Myocyte (in vitro differentiated cells): Measurements from ENCODE around the gene ERGIC3. TPM values are rescaled to one million over a fixed set of nuclear protein-coding genes. Genes with fewer than 3 reads are reported as not detected.
A peak's percentile ranks its signal among the peaks of the same experiment; 100 is the strongest.
"Not testable (repeated sequence)": the region's sequence is repeated elsewhere in the genome, so short reads cannot be mapped to it uniquely, and the experiment has no call there.

Experiments used
- DNase-seq: peaks from one replicate; pipeline ENCODE4 v3.0.0-alpha.2; 2012; ENCODE audit warnings: low read depth
- total RNA-seq: library from RNA; depleted of rRNA; stranded (reverse); fragments of >200 nt; gene quantifications from 2 replicates; pipeline ENCODE4 v1.2.3, GENCODE V29; 2014

ERGIC3 gene
- total RNA-seq, 1 donor from 2014 or later = 210 TPM

GRCh38 chr20:35517767-35518166 is 24.1 kb upstream of the ERGIC3 start:
- DNase-seq = not testable (repeated sequence)

GRCh38 chr20:35518955-35519354 is 22.9 kb upstream of the ERGIC3 start:
- no peak for DNase-seq

- DNase-seq = peak; percentile 26
These were observed 18.5 kb upstream of the ERGIC3 start for GRCh38 chr20:35523298-35523888.

- DNase-seq = no peak
These were observed 16.2 kb upstream of the ERGIC3 start for GRCh38 chr20:35525639-35526038.

- no peak for DNase-seq
These were observed 14.6 kb upstream of the ERGIC3 start for GRCh38 chr20:35527122-35527769.

- no peak for DNase-seq
These were observed 12.3 kb upstream of the ERGIC3 start, which contains the start of gene C20orf173 for GRCh38 chr20:35529552-35529951. TSS of gene C20orf173 (minus strand) at chr20:35529652. CDS start at chr20:35529373, 279 bp downstream.

GRCh38 chr20:35539756-35540212 is 2.1 kb upstream of the ERGIC3 start:
- DNase-seq = no peak

GRCh38 chr20:35541118-35541782 is 628 bp upstream of the ERGIC3 start:
- no peak for DNase-seq

GRCh38 chr20:35542990-35543389 is 1.1 kb downstream of the ERGIC3 start:
- no peak for DNase-seq

GRCh38 chr20:35544436-35544835 is 2.6 kb downstream of the ERGIC3 start:
- no peak for DNase-seq

- peak; percentile 32 for DNase-seq
These were observed 3.1 kb downstream of the ERGIC3 start for GRCh38 chr20:35544941-35545340.

GRCh38 chr20:35546127-35546526 is 4.2 kb downstream of the ERGIC3 start:
- no peak for DNase-seq

GRCh38 chr20:35547329-35547728 is 5.5 kb downstream of the ERGIC3 start:
- DNase-seq = peak; percentile 46

- peak; percentile 5 for DNase-seq
These were observed 9.6 kb downstream of the ERGIC3 start for GRCh38 chr20:35551503-35551902.

- DNase-seq = no peak
These were observed 11.0 kb downstream of the ERGIC3 start for GRCh38 chr20:35552914-35553313.

GRCh38 chr20:35555461-35555860 is 13.6 kb downstream of the ERGIC3 start:
- peak; percentile 79 for DNase-seq

- no peak for DNase-seq
These were observed 14.2 kb downstream of the ERGIC3 start for GRCh38 chr20:35555951-35556645.

GRCh38 chr20:35556871-35557270 is 15.0 kb downstream of the ERGIC3 start:
- no peak for DNase-seq

GRCh38 chr20:35558451-35558850 is 16.6 kb downstream of the ERGIC3 start:
- DNase-seq = no peak

GRCh38 chr20:35559042-35559693 is 17.3 kb downstream of the ERGIC3 start:
- no peak for DNase-seq

- DNase-seq = no peak
These were observed 18.2 kb downstream of the ERGIC3 start for GRCh38 chr20:35560105-35560511.
